ENCODE data around the gene SMPD4.

DNA sequence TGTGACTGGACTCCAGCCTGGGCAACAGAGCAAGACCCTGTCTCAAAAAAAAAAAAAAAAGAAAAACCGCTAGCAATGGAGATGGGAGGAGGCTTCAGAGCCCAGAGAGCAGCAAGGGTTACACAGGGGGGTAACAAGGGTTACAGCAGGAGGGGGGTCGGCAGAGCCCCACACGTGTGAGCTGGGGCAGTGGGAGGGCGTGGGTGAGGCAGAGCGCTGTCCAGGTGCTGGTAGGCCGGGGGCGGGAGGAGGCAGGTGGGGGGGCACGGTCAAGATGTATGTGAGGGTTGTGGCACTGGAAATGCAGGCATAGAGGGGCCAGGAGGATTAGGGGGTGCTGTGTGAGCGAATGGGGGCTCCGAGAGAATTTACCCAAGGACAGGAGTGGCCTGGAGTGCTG lies 4.0 kb upstream of the SMPD4 start:
- TF ChIP-seq POLR2AphosphoS5 (IDR thresholded peaks at IDR 0.05) (no peak), CTCF (IDR thresholded peaks at IDR 0.05) (no peak)

Data from stomach (tissue), 4 donors.